Ovary (tissue), 9 donors: ENCODE data around the gene MRPS14. TPM values are rescaled to one million over a fixed set of nuclear protein-coding genes. Genes with fewer than 3 reads are reported as not detected.

Experiments used
- DNase-seq, 5 donors: peaks; one replicate each; pipeline ENCODE4 v3.0.0-alpha.2; 2019 to 2020
- H3K27ac ChIP-seq, 2 donors: fragments of 200-600 bp; one replicate each; pipeline versions ENCODE4 v1.5.1 to v1.8.0; 2019 to 2022
- H3K27me3 ChIP-seq: fragments of 200-600 bp; one replicate; pipeline ENCODE4 v1.8.0; 2022
- H3K36me3 ChIP-seq: fragments of 200-600 bp; sonication (generic); one replicate; pipeline ENCODE4 v1.5.1; 2019
- H3K4me1 ChIP-seq: one replicate; pipeline ENCODE4 v1.8.1; 2013; ENCODE audit warnings: mild to moderate bottlenecking, moderate library complexity; ENCODE audit not compliant: insufficient read depth
- H3K4me3 ChIP-seq: fragments of 200-600 bp; sonication (generic); one replicate; pipeline ENCODE4 v1.5.1; 2017
- H3K9me3 ChIP-seq, 2 donors: fragments of 200-600 bp in 1 of 2; sonication (generic) in 1 of 2; one replicate each; pipeline versions ENCODE4 v1.5.1 to v1.8.1; 2013 to 2019; ENCODE audit warnings: mild to moderate bottlenecking in 1 of 2, moderate library complexity in 1 of 2
- EP300 ChIP-seq: sonication (generic); formaldehyde crosslinking; IDR thresholded peaks from one replicate; pipeline ENCODE4 v1.6.1; 2017; ENCODE audit warnings: antibody characterized with exemption
- POLR2A ChIP-seq: fragments of 450-650 bp; IDR thresholded peaks from one replicate; pipeline ENCODE4 v1.6.1; 2017; ENCODE audit warnings: antibody characterized with exemption, mild to moderate bottlenecking, moderate library complexity
- whole genome bisulfite sequencing, 3 donors: extraction: QIAGEN DNeasy Blood & Tissue Kit in 1 of 3; methylation state at CpG; one replicate each; pipeline versions ENCODE4 v1.1.5 to v1.1.7; 2013 to 2017; 5-methylcytosine and 5-hydroxymethylcytosine counted together
- intact Hi-C, 4 donors: fragments of 100-400 bp; cut with DNase I; formaldehyde crosslinking; loops; one replicate each; pipeline versions ENCODE4 v1.11.0 to v1.15.1; 2022 to 2023
- polyA plus RNA-seq, 2 donors: library from polyadenylated mRNA; stranded (reverse); fragments of 200-250 nt in 1 of 2; fragments of 350-450 nt in 1 of 2; fragmentation: Illumina TruSeq in 1 of 2; extraction: RNeasy Lipid Tissue Mini Kit (QIAGEN cat#74804) in 1 of 2; gene quantifications; one replicate each; pipeline ENCODE4 v1.2.3, GENCODE V29; 2013 to 2014
- total RNA-seq, 7 donors: library from RNA; depleted of rRNA in 2 of 7; stranded (reverse); fragments of >200 nt in 2 of 7; fragmentation: NEBNext Ultra II Directional in 3 of 7; extraction: Animal tissue kit (Norgen Biotek cat#: 25700) in 3 of 7; gene quantifications; one replicate each; pipeline versions ENCODE4 v1.1.0 to v1.2.4, GENCODE V29; 2016 to 2023
- TF ChIP-seq, protein P1 (sequence below), 3 donors: fragments of 450-650 bp in 2 of 3; fragments of 200-600 bp in 1 of 3; IDR thresholded peaks; one replicate each; pipeline versions ENCODE4 v1.5.1 to v1.8.0; 2016 to 2022; ENCODE audit warnings: antibody characterized with exemption in 3 of 3, mild to moderate bottlenecking in 1 of 3
- donor health status: DM: no; HTN: no; CAD: no; lungs with moderate emphysema.
- donor health status: DM: no; HTN: no; CAD: no.
- donor health status: Bipolar disorder and iron deficiency.
- donor health status: DM: yes; HTN: yes; CAD: no.
- donor health status: DM: no; HTN: no; CAD: no.
- donor health status: DM: yes; HTN: yes; CAD: no.

MRPS14 gene
- total and polyA plus RNA-seq, 9 donors: 21.0 to 38.0 (median 26.2) TPM

DNA sequence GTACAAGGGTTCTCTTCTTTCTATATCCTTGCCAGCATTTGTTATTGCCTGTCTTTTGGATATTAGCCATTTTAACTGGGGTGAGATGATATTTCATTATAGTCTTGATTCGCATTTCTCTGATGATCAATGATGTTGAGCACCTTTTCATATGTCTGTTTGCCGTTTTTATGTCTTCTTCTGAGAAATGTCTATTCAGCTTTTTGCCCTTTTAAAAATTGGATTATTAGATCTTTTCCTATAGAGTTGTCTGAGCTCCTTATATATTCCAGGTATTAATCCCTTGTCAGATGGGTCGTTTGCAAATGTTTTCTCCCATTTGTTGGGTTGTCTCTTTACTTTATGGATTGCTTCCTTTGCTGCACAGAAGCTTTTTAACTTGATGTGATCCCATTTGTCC is 19.4 kb upstream of the MRPS14 start:
- 74 to 82% (median 77%) methylated on average over 3 of the region's 3 CpGs for WGBS, 3 donors
- no peaks in the 10 kb centered on the region for H3K36me3 ChIP-seq
- TF ChIP-seq, protein P1, sequence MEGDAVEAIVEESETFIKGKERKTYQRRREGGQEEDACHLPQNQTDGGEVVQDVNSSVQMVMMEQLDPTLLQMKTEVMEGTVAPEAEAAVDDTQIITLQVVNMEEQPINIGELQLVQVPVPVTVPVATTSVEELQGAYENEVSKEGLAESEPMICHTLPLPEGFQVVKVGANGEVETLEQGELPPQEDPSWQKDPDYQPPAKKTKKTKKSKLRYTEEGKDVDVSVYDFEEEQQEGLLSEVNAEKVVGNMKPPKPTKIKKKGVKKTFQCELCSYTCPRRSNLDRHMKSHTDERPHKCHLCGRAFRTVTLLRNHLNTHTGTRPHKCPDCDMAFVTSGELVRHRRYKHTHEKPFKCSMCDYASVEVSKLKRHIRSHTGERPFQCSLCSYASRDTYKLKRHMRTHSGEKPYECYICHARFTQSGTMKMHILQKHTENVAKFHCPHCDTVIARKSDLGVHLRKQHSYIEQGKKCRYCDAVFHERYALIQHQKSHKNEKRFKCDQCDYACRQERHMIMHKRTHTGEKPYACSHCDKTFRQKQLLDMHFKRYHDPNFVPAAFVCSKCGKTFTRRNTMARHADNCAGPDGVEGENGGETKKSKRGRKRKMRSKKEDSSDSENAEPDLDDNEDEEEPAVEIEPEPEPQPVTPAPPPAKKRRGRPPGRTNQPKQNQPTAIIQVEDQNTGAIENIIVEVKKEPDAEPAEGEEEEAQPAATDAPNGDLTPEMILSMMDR (IDR thresholded peaks at IDR 0.05): no peak
- TF ChIP-seq POLR2A (no peak), EP300 (no peak)
- no peak overlapping the region for H3K27ac ChIP-seq
- H3K9me3 ChIP-seq: no peaks in the 10 kb centered on the region
- no peak overlapping the region for H3K4me3 ChIP-seq
- H3K27me3 ChIP-seq: no peaks in the 10 kb centered on the region
- no peak for DNase-seq
- intact Hi-C loops: no loop called here
- no peaks in the 10 kb centered on the region for H3K4me1 ChIP-seq

DNA sequence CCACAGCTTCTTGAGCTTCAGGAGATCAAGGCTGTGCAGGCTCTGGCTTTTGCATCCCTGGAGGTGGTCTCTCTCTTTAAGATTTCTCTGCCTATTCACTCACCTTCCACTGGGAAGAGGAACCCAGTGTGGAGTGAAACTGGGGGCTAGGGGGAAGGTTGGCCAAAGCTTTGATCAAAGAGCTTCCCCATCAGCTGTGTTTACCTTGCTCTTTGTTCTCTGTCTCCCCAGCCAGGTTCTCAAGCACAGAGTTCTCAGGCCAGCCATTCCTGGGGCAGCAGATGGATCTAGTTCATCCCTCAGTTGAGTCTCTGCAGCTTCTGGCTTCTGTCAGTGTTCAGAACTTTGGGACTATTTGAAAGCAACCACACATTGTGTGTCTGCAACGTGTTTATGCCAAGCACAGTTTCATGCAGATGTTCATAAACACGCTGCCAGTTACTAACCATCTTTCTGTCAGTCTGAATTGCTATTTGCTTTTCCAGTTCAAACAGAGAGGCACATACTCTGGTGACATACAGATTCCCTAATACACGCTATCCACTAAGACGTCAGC is 17.2 kb upstream of the MRPS14 start:
- H3K4me1 ChIP-seq: no peaks in the 10 kb centered on the region
- intact Hi-C loops: no loop called here
- H3K36me3 ChIP-seq: no peaks in the 10 kb centered on the region
- no peak overlapping the region for H3K4me3 ChIP-seq
- no peak for DNase-seq
- H3K27ac ChIP-seq: no peak overlapping the region
- 68 to 81% (median 74%) methylated on average over 4 of the region's 4 CpGs for WGBS, 3 donors
- no peaks in the 10 kb centered on the region for H3K9me3 ChIP-seq
- H3K27me3 ChIP-seq: no peaks in the 10 kb centered on the region
- TF ChIP-seq, protein P1 (IDR thresholded peaks at IDR 0.05): no peak
- TF ChIP-seq POLR2A (no peak), EP300 (no peak)

DNA sequence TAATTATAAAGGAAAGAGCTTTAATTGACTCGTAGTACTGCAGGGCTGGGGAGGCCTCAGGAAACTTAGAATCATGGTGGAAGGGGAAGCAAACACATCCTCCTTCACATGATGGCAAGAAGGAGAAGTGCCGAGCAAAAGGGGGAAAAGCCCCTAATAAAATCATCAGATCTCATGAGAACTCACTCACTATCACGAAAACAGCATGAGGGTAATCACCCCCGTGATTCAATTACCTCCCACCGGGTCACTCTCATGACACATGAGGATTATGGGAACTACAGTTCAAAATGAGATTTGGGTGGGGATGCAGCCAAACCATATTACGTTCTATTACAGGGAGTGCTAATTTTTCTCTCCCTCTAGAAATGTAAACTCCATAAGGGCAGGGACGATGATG is 14.2 kb upstream of the MRPS14 start:
- Histone ChIP-seq H3K27ac (no peak overlapping the region), H3K27me3 (no peaks in the 10 kb centered on the region), H3K36me3 (no peaks in the 10 kb centered on the region), H3K4me3 (no peak overlapping the region), H3K9me3 (no peaks in the 10 kb centered on the region), H3K4me1 (no peaks in the 10 kb centered on the region)
- TF ChIP-seq, protein P1 (IDR thresholded peaks at IDR 0.05): no peak
- no peak for TF ChIP-seq EP300
- DNase-seq: no peak
- intact Hi-C loops: no loop called here
- WGBS, 3 donors: 70 to 74% (median 74%) methylated on average over 7 of the region's 7 CpGs

DNA sequence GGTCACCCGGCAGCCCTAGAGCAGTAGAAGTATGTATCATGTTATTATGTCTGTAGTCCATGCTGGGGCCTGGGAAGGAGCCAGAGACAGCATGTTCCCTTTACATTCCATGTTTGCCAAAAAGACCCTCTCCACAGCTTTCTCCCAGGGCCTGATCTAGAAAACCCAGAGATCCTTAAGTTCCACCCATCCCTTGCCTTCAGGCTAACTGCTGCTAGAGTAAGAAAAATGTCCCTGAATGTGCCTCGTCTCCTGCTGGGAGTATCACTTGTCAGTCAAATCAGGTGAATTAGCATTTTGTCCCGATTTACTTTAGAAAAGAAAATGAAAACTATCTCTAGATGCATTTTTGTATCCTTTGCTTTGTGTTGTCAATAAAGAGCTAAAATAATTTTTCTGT is 13.3 kb upstream of the MRPS14 start:
- intact Hi-C loops: no loop called here
- Histone ChIP-seq H3K27ac (no peak overlapping the region), H3K27me3 (no peaks in the 10 kb centered on the region), H3K9me3 (no peaks in the 10 kb centered on the region), H3K36me3 (no peaks in the 10 kb centered on the region), H3K4me1 (no peaks in the 10 kb centered on the region), H3K4me3 (no peak overlapping the region)
- TF ChIP-seq POLR2A: no peak
- TF ChIP-seq, protein P1 (IDR thresholded peaks at IDR 0.05): no peak
- TF ChIP-seq EP300: no peak
- no peak for DNase-seq
- 42 to 56% (median 48%) methylated on average over 3 of the region's 3 CpGs for WGBS, 3 donors
